ENCODE measurements around the gene LARP1.

DNA sequence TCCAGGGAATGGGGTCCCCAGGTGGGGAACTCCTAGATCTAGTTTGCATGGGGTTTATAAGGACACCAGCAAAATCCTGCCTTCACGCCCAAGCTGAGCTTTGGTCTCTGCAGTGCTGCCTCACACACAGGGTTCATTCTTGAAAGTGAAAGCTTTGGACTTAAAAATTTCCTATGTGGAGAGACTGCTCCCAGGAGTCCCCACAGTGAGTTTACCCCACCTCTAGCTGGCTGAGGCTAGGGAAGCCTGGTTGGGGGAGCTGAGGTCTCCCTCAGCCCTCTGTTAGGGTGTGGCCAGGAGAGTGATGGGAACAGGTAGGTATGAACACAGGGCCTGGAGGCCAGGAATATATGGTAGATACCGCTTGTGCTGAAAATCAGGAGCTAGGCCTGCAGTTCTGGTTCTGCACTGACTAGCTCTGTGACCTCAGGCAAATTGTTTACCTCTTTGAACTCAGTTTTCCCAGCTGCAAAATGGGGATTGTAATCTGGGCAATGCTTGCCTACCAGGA lies 41.5 kb upstream of the LARP1 start:
- TF ChIP-seq CTCF (optimal IDR thresholded peaks at IDR 0.05 in 1 of 3, IDR thresholded peaks at IDR 0.05 in 1 of 3, conservative IDR thresholded peaks at IDR 0.05 in 1 of 3; ENCODE audit: extremely low read depth in 1 of 3, insufficient read depth in 2 of 3, low read length in 3 of 3) (no peak), EZH2 (IDR thresholded peaks at IDR 0.05; ENCODE audit: low read length) (no peak)
